ENCODE results near the gene MAP7.

Gene MAP7

GRCh38 chr6:136547336-136547735 lies 2.9 kb downstream of the MAP7 start:
- H3K4me1 ChIP-seq (ENCODE audit: control insufficient read depth, insufficient read depth, low read length, unreplicated experiment) = peaks cover 8% of the 10 kb centered on the region
- peaks cover 63% of the 10 kb centered on the region for H3K27me3 ChIP-seq (ENCODE audit: insufficient read depth, low read length)
- H3K4me3 ChIP-seq (ENCODE audit: low read depth, low read length) = no peak overlapping the region
- H3K79me2 ChIP-seq (ENCODE audit: control insufficient read depth, insufficient read depth, low read length, unreplicated experiment) = no peaks in the 10 kb centered on the region
- no peak overlapping the region for H3K27ac ChIP-seq (ENCODE audit: low read depth, low read length)
- no peaks in the 10 kb centered on the region for H3K36me3 ChIP-seq (ENCODE audit: insufficient read depth, low read length)
- no peak overlapping the region for H2AFZ ChIP-seq (ENCODE audit: low read length, unreplicated experiment)

- Histone ChIP-seq H3K27ac (ENCODE audit: low read depth, low read length) (no peak overlapping the region), H3K36me3 (ENCODE audit: insufficient read depth, low read length) (no peaks in the 10 kb centered on the region), H3K27me3 (ENCODE audit: insufficient read depth, low read length) (peaks cover 61% of the 10 kb centered on the region), H3K4me1 (ENCODE audit: control insufficient read depth, insufficient read depth, low read length, unreplicated experiment) (peaks cover 8% of the 10 kb centered on the region), H3K79me2 (ENCODE audit: control insufficient read depth, insufficient read depth, low read length, unreplicated experiment) (no peaks in the 10 kb centered on the region), H3K4me3 (ENCODE audit: low read depth, low read length) (no peak overlapping the region), H2AFZ (ENCODE audit: low read length, unreplicated experiment) (no peak overlapping the region)
Measured at GRCh38 chr6:136546331-136546730, 3.9 kb downstream of the MAP7 start.

- H2AFZ ChIP-seq (ENCODE audit: low read length, unreplicated experiment) = no peak overlapping the region
- H3K27ac ChIP-seq (ENCODE audit: low read depth, low read length) = no peak overlapping the region
- no peaks in the 10 kb centered on the region for H3K4me1 ChIP-seq (ENCODE audit: control insufficient read depth, insufficient read depth, low read length, unreplicated experiment)
- peaks cover 49% of the 10 kb centered on the region for H3K27me3 ChIP-seq (ENCODE audit: insufficient read depth, low read length)
- no peaks in the 10 kb centered on the region for H3K36me3 ChIP-seq (ENCODE audit: insufficient read depth, low read length)
- H3K4me3 ChIP-seq (ENCODE audit: low read depth, low read length) = no peak overlapping the region
- no peaks in the 10 kb centered on the region for H3K79me2 ChIP-seq (ENCODE audit: control insufficient read depth, insufficient read depth, low read length, unreplicated experiment)
Measured at GRCh38 chr6:136544326-136544725, 5.9 kb downstream of the MAP7 start.

GRCh38 chr6:136541395-136541794 lies 8.8 kb downstream of the MAP7 start:
- H3K27me3 ChIP-seq (ENCODE audit: insufficient read depth, low read length) = peaks cover 40% of the 10 kb centered on the region
- H3K4me1 ChIP-seq (ENCODE audit: control insufficient read depth, insufficient read depth, low read length, unreplicated experiment) = no peaks in the 10 kb centered on the region
- H3K79me2 ChIP-seq (ENCODE audit: control insufficient read depth, insufficient read depth, low read length, unreplicated experiment) = no peaks in the 10 kb centered on the region

GRCh38 chr6:136539967-136540652 lies 10.1 kb downstream of the MAP7 start:
- Histone ChIP-seq H3K79me2 (ENCODE audit: control insufficient read depth, insufficient read depth, low read length, unreplicated experiment) (no peaks in the 10 kb centered on the region), H3K27ac (ENCODE audit: low read depth, low read length) (no peak overlapping the region), H2AFZ (ENCODE audit: low read length, unreplicated experiment) (no peak overlapping the region), H3K4me1 (ENCODE audit: control insufficient read depth, insufficient read depth, low read length, unreplicated experiment) (no peaks in the 10 kb centered on the region), H3K36me3 (ENCODE audit: insufficient read depth, low read length) (no peaks in the 10 kb centered on the region), H3K4me3 (ENCODE audit: low read depth, low read length) (no peak overlapping the region), H3K27me3 (ENCODE audit: insufficient read depth, low read length) (peaks cover 36% of the 10 kb centered on the region)

More at GRCh38 chr6:136541395-136541794, 8.8 kb downstream of the MAP7 start:
- Histone ChIP-seq H3K36me3 (ENCODE audit: insufficient read depth, low read length) (no peaks in the 10 kb centered on the region), H2AFZ (ENCODE audit: low read length, unreplicated experiment) (no peak overlapping the region), H3K4me3 (ENCODE audit: low read depth, low read length) (no peak overlapping the region), H3K27ac (ENCODE audit: low read depth, low read length) (no peak overlapping the region)

- Histone ChIP-seq H3K36me3 (ENCODE audit: insufficient read depth, low read length) (no peaks in the 10 kb centered on the region), H3K79me2 (ENCODE audit: control insufficient read depth, insufficient read depth, low read length, unreplicated experiment) (no peaks in the 10 kb centered on the region), H3K27me3 (ENCODE audit: insufficient read depth, low read length) (peaks cover 29% of the 10 kb centered on the region), H3K4me3 (ENCODE audit: low read depth, low read length) (no peak overlapping the region), H3K4me1 (ENCODE audit: control insufficient read depth, insufficient read depth, low read length, unreplicated experiment) (no peaks in the 10 kb centered on the region), H2AFZ (ENCODE audit: low read length, unreplicated experiment) (no peak overlapping the region), H3K27ac (ENCODE audit: low read depth, low read length) (no peak overlapping the region)
Measured at GRCh38 chr6:136538836-136539235, 11.4 kb downstream of the MAP7 start.

- Histone ChIP-seq H3K27ac (ENCODE audit: low read depth, low read length) (no peak overlapping the region), H3K79me2 (ENCODE audit: control insufficient read depth, insufficient read depth, low read length, unreplicated experiment) (no peaks in the 10 kb centered on the region), H2AFZ (ENCODE audit: low read length, unreplicated experiment) (no peak overlapping the region), H3K27me3 (ENCODE audit: insufficient read depth, low read length) (peaks cover 26% of the 10 kb centered on the region), H3K36me3 (ENCODE audit: insufficient read depth, low read length) (no peaks in the 10 kb centered on the region), H3K4me1 (ENCODE audit: control insufficient read depth, insufficient read depth, low read length, unreplicated experiment) (no peaks in the 10 kb centered on the region), H3K4me3 (ENCODE audit: low read depth, low read length) (no peak overlapping the region)
Measured at GRCh38 chr6:136535880-136536650, 14.2 kb downstream of the MAP7 start.

GRCh38 chr6:136535017-136535765 lies 15.0 kb downstream of the MAP7 start:
- H3K36me3 ChIP-seq (ENCODE audit: insufficient read depth, low read length) = no peaks in the 10 kb centered on the region
- H3K27me3 ChIP-seq (ENCODE audit: insufficient read depth, low read length) = peaks cover 28% of the 10 kb centered on the region
- H3K27ac ChIP-seq (ENCODE audit: low read depth, low read length) = no peak overlapping the region
- H3K4me1 ChIP-seq (ENCODE audit: control insufficient read depth, insufficient read depth, low read length, unreplicated experiment) = no peaks in the 10 kb centered on the region
- no peak overlapping the region for H3K4me3 ChIP-seq (ENCODE audit: low read depth, low read length)
- no peaks in the 10 kb centered on the region for H3K79me2 ChIP-seq (ENCODE audit: control insufficient read depth, insufficient read depth, low read length, unreplicated experiment)
- H2AFZ ChIP-seq (ENCODE audit: low read length, unreplicated experiment) = no peak overlapping the region

- Histone ChIP-seq H2AFZ (ENCODE audit: low read length, unreplicated experiment) (no peak overlapping the region), H3K4me1 (ENCODE audit: control insufficient read depth, insufficient read depth, low read length, unreplicated experiment) (no peaks in the 10 kb centered on the region), H3K27me3 (ENCODE audit: insufficient read depth, low read length) (peaks cover 28% of the 10 kb centered on the region), H3K79me2 (ENCODE audit: control insufficient read depth, insufficient read depth, low read length, unreplicated experiment) (no peaks in the 10 kb centered on the region), H3K36me3 (ENCODE audit: insufficient read depth, low read length) (no peaks in the 10 kb centered on the region), H3K4me3 (ENCODE audit: low read depth, low read length) (no peak overlapping the region), H3K27ac (ENCODE audit: low read depth, low read length) (no peak overlapping the region)
Measured at GRCh38 chr6:136534268-136534667, 16.0 kb downstream of the MAP7 start.

GRCh38 chr6:136533487-136533886 lies 16.7 kb downstream of the MAP7 start:
- Histone ChIP-seq H3K4me3 (ENCODE audit: low read depth, low read length) (no peak overlapping the region), H3K79me2 (ENCODE audit: control insufficient read depth, insufficient read depth, low read length, unreplicated experiment) (no peaks in the 10 kb centered on the region), H3K4me1 (ENCODE audit: control insufficient read depth, insufficient read depth, low read length, unreplicated experiment) (no peaks in the 10 kb centered on the region), H3K36me3 (ENCODE audit: insufficient read depth, low read length) (no peaks in the 10 kb centered on the region), H2AFZ (ENCODE audit: low read length, unreplicated experiment) (no peak overlapping the region), H3K27me3 (ENCODE audit: insufficient read depth, low read length) (peaks cover 28% of the 10 kb centered on the region; the same call in 1 of the 2 replicates), H3K27ac (ENCODE audit: low read depth, low read length) (no peak overlapping the region)
